Loucy (cell line): Measurements from ENCODE around the gene MAST4.

Experiments
- EZH2phosphoT487 ChIP-seq: fragments of 200-600 bp; IDR thresholded peaks from 2 replicates; pipeline ENCODE4 v1.6.1; 2018; ENCODE audit warnings: antibody characterized with exemption, mild to moderate bottlenecking, moderate library complexity, borderline replicate concordance
- TF ChIP-seq, protein P1 (sequence below): fragments of 200-600 bp; sonication (generic); conservative IDR thresholded peaks from 2 replicates; pipeline ENCODE4 v1.5.1; 2014; ENCODE audit warnings: mild to moderate bottlenecking, antibody characterized with exemption, low read length

DNA sequence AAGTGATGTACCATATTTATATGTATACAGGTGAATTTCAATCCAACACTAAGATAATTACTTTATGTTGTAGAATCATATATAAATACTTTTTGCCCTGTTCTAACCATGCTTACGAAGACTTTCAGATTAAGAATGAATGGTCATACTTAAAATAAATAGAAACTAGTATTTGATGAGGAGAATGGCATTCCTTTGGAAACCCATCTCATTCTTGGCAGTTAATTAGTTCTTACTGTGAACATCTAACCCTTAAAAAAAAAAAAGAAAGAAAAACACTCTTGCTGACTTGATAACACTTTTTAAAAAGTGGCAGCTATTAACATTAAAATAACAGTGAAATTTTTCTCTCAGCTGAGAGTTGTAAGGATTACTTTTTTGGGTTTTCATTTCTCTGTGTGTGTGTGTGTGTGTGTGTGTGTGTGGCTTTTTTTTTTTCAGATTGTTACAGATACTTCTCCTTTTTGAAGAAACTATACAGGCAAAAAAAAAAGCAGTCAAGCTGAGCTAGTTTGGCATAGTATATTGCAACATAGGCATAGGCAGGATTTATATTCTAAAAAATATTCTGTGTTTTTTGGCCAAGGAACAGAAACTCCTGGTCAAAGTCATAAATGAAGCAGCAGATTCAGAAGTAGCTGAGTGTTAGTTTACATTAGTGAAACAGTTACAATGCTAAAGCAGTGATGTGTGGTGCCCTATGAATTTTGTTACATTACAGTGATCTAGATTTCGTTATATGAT lies 436.9 kb downstream of the MAST4 start:
- TF ChIP-seq, protein P1, sequence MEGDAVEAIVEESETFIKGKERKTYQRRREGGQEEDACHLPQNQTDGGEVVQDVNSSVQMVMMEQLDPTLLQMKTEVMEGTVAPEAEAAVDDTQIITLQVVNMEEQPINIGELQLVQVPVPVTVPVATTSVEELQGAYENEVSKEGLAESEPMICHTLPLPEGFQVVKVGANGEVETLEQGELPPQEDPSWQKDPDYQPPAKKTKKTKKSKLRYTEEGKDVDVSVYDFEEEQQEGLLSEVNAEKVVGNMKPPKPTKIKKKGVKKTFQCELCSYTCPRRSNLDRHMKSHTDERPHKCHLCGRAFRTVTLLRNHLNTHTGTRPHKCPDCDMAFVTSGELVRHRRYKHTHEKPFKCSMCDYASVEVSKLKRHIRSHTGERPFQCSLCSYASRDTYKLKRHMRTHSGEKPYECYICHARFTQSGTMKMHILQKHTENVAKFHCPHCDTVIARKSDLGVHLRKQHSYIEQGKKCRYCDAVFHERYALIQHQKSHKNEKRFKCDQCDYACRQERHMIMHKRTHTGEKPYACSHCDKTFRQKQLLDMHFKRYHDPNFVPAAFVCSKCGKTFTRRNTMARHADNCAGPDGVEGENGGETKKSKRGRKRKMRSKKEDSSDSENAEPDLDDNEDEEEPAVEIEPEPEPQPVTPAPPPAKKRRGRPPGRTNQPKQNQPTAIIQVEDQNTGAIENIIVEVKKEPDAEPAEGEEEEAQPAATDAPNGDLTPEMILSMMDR: no peak
- no peak for TF ChIP-seq EZH2phosphoT487
